SU-DHL-6 (cell line): ENCODE results near the gene PHLDB2.

Source experiments
- H2AFZ ChIP-seq: fragments of 200-600 bp; sonication (generic); 2 replicates; pipeline ENCODE4 v1.6.1; 2014; ENCODE audit warnings: low read depth, mild to moderate bottlenecking, moderate library complexity, mixed read lengths, antibody characterized with exemption, low read length; ENCODE audit not compliant: severe bottlenecking
- H3F3A ChIP-seq: fragments of 200-600 bp; shearing (Covaris generic); 2 replicates; pipeline ENCODE4 v1.6.0; 2016; ENCODE audit warnings: antibody characterized with exemption, mild to moderate bottlenecking; ENCODE audit not compliant: insufficient read depth
- H3K27ac ChIP-seq: fragments of 200-600 bp; sonication (generic); 2 replicates; pipeline ENCODE4 v1.5.1; 2016; ENCODE audit warnings: low read depth, mild to moderate bottlenecking, low read length, moderate library complexity, mixed read lengths
- H3K27me3 ChIP-seq: fragments of 200-600 bp; sonication (generic), shearing (Covaris generic); 2 replicates; pipeline ENCODE4 v1.6.0; 2014; ENCODE audit warnings: mild to moderate bottlenecking, low read length
- H3K36me3 ChIP-seq: fragments of 200-600 bp; sonication (generic); 2 replicates; pipeline ENCODE4 v1.6.1; 2014; ENCODE audit warnings: mild to moderate bottlenecking, low read length, mixed read lengths
- H3K4me2 ChIP-seq: fragments of 300-600, 200-600 bp; shearing (Covaris generic), sonication (generic); 2 replicates; pipeline ENCODE4 v1.6.0; 2014; ENCODE audit warnings: low read length, low read depth, mild to moderate bottlenecking; ENCODE audit not compliant: poor library complexity, severe bottlenecking
- H3K4me3 ChIP-seq: fragments of 200-600 bp; sonication (generic); 2 replicates; pipeline ENCODE4 v1.5.1; 2014; ENCODE audit warnings: antibody characterized with exemption, low read length, mild to moderate bottlenecking, mixed read lengths; ENCODE audit not compliant: insufficient read depth, poor library complexity, severe bottlenecking
- H3K79me2 ChIP-seq: fragments of 200-600 bp; sonication (generic); 2 replicates; pipeline ENCODE4 v1.6.1; 2014; ENCODE audit warnings: mild to moderate bottlenecking, low read length, moderate library complexity; ENCODE audit not compliant: insufficient read depth
- H3K9ac ChIP-seq: fragments of 200-600 bp; sonication (generic); 2 replicates; pipeline ENCODE4 v1.7.0; 2014; ENCODE audit warnings: mild to moderate bottlenecking, low read length
- H3K9me2 ChIP-seq: fragments of 200-600 bp; sonication (generic); replicated peaks from 2 replicates; pipeline ENCODE4 v1.6.1; 2014; ENCODE audit warnings: low read length; ENCODE audit not compliant: insufficient read depth
- H3K9me3 ChIP-seq: fragments of 200-600 bp; sonication (generic); 2 replicates; pipeline ENCODE4 v1.6.1; 2014; ENCODE audit warnings: low read length, mixed read lengths; ENCODE audit not compliant: insufficient read depth
- H4K20me1 ChIP-seq: fragments of 200-600 bp; sonication (generic); 2 replicates; pipeline ENCODE4 v1.6.1; 2014; ENCODE audit warnings: low read depth, mild to moderate bottlenecking, antibody characterized with exemption, low read length, moderate library complexity, mixed read lengths
- EZH2phosphoT487 ChIP-seq: fragments of 200-600 bp; sonication (generic), shearing (Covaris generic); conservative IDR thresholded peaks from 2 replicates; pipeline ENCODE4 v1.6.1; 2018; ENCODE audit warnings: mild to moderate bottlenecking, antibody characterized with exemption, low read length, moderate library complexity, mixed read lengths
- TF ChIP-seq, protein P1 (sequence below): fragments of 200-600 bp; sonication (generic); IDR thresholded peaks from one replicate; pipeline ENCODE4 v1.5.1; 2017; ENCODE audit warnings: antibody characterized with exemption, mild to moderate bottlenecking, low read length, moderate library complexity; ENCODE audit not compliant: insufficient read depth, poor library complexity, severe bottlenecking

PHLDB2 gene

DNA sequence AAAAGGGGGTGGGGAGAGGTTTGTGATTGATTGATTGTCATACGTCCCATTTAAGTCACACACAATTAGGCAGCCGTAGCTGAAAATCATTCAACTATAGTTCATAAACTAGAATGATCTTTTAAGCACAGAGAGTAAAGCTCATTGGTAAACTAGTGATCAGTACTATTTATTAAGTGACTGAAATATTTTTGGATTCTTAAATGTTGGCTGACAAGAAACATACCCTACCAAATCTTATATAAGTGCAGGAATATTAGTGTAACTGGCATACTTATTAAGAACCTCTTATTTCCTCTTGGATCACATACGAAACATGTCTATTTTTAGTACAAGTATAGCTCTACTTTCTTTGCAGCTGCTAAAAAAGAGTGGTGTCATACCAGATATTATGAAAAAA is 111.3 kb downstream of the PHLDB2 start:
- Histone ChIP-seq H3K9ac (no peak overlapping the region), H4K20me1 (no peaks in the 10 kb centered on the region), H3K27me3 (no peaks in the 10 kb centered on the region), H3K4me3 (no peak overlapping the region), H3K4me2 (no peak overlapping the region), H3K79me2 (no peaks in the 10 kb centered on the region), H3K36me3 (no peaks in the 10 kb centered on the region), H3F3A (no peaks in the 10 kb centered on the region), H3K27ac (no peak overlapping the region), H2AFZ (no peak overlapping the region), H3K9me2 (no peaks in the 10 kb centered on the region), H3K9me3 (no peaks in the 10 kb centered on the region)
- TF ChIP-seq, protein P1, sequence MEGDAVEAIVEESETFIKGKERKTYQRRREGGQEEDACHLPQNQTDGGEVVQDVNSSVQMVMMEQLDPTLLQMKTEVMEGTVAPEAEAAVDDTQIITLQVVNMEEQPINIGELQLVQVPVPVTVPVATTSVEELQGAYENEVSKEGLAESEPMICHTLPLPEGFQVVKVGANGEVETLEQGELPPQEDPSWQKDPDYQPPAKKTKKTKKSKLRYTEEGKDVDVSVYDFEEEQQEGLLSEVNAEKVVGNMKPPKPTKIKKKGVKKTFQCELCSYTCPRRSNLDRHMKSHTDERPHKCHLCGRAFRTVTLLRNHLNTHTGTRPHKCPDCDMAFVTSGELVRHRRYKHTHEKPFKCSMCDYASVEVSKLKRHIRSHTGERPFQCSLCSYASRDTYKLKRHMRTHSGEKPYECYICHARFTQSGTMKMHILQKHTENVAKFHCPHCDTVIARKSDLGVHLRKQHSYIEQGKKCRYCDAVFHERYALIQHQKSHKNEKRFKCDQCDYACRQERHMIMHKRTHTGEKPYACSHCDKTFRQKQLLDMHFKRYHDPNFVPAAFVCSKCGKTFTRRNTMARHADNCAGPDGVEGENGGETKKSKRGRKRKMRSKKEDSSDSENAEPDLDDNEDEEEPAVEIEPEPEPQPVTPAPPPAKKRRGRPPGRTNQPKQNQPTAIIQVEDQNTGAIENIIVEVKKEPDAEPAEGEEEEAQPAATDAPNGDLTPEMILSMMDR, result no peak
- no peak for TF ChIP-seq EZH2phosphoT487

DNA sequence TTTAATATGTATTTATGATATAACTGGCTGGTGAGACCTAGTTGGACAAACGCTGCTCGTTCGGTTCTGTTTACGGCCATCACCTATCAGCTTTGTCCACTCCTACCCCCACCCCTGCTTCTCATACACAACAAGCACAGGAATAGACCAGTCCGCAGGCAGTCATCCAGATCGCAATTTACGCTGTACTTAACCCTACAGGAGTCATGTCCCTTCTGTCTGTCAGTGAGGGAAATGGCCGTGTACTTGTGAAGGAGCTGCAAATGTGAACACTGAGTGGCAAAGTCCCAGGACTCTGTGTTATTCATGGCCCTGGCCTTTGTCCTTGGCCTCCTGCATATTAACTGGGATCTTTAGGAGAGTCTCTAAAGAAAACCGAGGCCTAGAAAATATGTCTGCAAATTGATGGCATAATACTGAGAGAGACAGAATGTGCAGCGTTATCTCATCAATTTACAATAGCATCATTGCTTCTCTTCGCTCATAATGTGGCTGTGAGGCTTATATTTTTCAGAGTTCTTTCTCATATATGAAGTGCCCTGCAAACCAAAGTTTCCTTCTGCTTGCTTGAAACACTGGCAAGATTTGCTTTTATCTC is 112.6 kb downstream of the PHLDB2 start:
- no peak overlapping the region for H3K27ac ChIP-seq
- TF ChIP-seq, protein P1, result no peak
- no peak for TF ChIP-seq EZH2phosphoT487
- no peak overlapping the region for H2AFZ ChIP-seq
- H4K20me1 ChIP-seq, result no peaks in the 10 kb centered on the region
- H3K9me3 ChIP-seq, result no peaks in the 10 kb centered on the region
- H3K4me3 ChIP-seq, result no peak overlapping the region
- no peak overlapping the region for H3K4me2 ChIP-seq
- no peaks in the 10 kb centered on the region for H3F3A ChIP-seq
- H3K36me3 ChIP-seq, result no peaks in the 10 kb centered on the region
- no peaks in the 10 kb centered on the region for H3K9me2 ChIP-seq
- no peaks in the 10 kb centered on the region for H3K79me2 ChIP-seq
- H3K27me3 ChIP-seq, result no peaks in the 10 kb centered on the region
- H3K9ac ChIP-seq, result no peak overlapping the region

DNA sequence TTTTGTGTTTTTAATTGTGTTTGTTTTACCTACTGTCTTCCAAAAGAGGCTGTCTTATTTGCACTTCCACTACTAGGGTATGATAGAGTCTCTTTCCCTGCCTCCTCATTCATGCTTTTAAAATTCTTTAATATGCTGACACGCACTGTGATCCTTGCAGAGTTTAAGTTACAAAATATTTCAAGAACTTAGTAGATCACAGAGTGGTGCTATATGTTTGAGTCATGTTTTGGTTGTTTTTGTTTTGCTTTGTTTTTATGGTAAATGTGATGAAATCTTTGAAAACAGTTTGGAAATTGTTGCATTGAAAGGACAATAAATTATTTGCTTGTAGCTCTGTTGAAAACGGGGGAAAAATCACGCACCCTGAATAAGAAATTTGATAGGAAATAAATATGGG is 113.8 kb downstream of the PHLDB2 start:
- Histone ChIP-seq H3K4me3 (no peak overlapping the region), H3K36me3 (no peaks in the 10 kb centered on the region), H3K4me2 (no peak overlapping the region), H3K79me2 (no peaks in the 10 kb centered on the region), H3K27me3 (no peaks in the 10 kb centered on the region), H3K27ac (no peak overlapping the region), H3K9me3 (no peaks in the 10 kb centered on the region), H3K9ac (no peak overlapping the region), H3K9me2 (no peaks in the 10 kb centered on the region), H4K20me1 (no peaks in the 10 kb centered on the region), H2AFZ (no peak overlapping the region), H3F3A (no peaks in the 10 kb centered on the region)
- no peak for TF ChIP-seq EZH2phosphoT487
- TF ChIP-seq, protein P1, result no peak
